ENCODE measurements around the gene HADH.
"Not testable (repeated sequence)": the region's sequence is repeated elsewhere in the genome, so short reads cannot be mapped to it uniquely, and the experiment has no call there.

The HADH gene

GRCh38 chr4:107996949-107997788 is 7.5 kb downstream of the HADH start:
- DNase-seq, result no peak

DNA sequence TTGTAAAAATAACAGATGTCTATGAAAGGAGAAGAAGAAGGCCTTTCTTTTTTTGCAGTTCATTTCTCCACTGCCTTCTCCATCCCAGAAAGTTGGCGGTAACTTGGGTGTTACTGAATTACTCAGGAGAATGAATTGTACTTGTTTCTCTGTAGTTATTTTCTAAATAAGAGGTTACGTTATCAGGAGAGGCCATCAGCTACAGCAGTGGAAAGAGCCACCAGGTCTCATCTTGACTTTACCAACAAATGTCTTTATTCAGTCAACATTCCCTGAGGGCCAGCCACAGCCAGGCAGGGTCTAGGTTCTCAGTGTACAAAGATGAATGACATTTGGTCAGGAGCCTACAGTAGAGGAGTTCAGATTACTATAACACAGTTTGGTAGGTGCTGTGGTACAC is 8.1 kb downstream of the HADH start:
- no peak for DNase-seq

- DNase-seq, result no peak
Observed at GRCh38 chr4:107999932-108000539, 10.3 kb downstream of the HADH start.

DNA sequence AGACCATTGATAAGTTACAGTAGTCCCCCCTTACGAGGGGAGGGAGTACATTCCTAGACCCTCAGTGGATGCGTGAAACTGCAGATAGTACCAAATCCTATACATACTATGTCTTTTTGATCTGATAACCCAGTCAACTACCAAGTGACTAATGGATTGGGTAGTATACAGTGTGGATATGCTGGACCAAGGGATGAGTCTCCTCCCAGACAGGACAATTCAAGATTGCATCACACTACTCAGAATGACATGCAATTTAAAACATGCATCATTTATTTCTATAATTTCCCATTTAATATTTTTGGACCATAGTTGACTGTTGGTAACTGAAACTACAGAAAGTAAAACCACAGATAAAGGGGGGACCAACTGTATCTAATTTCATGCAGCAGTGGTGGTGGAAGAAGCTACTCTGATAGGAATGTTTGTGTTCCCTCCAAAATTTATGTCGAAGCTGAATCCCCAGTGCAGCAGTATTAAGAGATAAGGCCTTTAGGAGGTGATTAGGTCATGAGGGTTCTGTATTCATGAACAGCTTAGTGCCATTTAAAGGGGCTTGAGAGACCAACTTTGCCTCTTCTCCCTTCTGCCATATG is 11.9 kb downstream of the HADH start:
- DNase-seq, result no peak

- no peak for DNase-seq
Observed at GRCh38 chr4:108003982-108004515, 14.4 kb downstream of the HADH start.

DNA sequence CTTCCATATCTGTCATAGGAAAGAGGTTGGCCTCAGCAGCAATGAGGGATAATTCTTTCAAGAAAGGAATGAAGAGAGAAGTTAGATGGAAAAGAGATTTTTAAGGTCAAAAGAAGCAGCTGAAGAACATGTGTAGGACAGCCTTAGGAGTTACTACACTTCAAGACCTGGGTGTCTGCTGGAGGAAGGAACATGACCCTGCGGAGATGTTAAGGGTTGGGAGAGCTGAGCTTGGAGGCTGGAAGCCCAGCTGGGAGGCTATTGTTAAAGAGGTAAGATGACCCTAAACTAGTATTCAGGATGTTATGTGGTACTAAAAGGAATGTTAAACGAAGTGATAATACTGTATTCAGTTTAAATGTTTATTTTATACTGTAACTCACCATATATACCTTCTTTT is 15.0 kb downstream of the HADH start:
- no peak for DNase-seq

DNA sequence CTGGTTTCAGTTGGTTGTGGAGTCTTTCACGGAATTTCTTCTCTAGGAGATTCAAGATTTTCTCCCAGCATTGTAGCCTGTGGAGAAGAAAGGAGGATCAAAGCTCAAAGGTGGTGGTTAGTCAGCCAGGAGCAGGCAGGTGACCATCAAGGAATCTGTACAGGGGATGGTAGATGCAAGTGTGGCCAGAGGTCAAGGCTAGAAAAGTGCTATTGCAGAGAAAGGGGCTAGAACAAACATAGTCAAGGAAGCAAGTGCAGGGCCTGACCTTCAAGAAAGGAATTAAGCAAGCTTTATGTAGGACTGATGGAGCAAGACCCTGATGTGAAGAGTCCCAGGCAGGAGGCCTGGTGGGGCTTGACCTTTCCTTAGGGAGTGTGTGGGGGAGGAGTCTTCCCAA is 16.1 kb downstream of the HADH start:
- no peak for DNase-seq

DNA sequence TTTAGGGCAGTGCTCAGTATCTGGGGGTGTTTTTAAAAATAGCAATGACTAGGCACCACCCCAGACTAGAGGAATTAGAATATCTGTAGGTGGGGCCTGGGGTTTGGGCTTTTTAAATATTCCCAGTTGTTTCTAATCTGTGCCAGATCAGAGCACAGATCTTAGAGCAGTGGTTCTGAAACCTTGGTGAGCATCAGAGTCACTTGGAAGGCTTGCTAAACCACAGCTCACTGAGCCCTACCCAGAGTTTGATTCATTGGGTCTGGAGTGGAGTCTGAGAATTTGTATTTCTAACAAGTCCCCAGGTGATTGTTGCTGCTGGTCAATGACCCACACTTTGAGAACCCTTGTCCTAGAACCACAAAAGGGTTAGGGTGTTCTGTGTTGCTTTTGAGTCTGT is 16.7 kb downstream of the HADH start:
- DNase-seq, result no peak

DNA sequence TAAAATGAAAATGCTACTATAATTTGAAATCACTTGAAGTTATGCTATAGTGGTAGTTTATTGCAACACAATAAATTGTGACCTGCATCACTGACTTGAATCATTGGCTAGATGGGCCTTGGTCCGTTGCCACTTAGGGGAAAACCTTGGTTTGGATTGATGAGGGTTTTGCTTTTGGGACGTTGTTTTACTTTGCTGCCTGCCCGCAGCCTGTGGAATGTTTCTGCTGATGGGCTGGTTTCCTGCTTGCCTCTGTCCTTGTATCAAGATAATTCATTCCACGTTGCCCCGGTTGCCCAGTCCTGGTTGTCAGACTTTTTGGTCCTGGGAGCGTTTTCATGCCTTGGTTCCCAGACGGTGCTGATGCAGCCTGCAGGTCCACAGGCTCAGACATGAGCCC is 18.3 kb downstream of the HADH start:
- DNase-seq, result no peak

DNA sequence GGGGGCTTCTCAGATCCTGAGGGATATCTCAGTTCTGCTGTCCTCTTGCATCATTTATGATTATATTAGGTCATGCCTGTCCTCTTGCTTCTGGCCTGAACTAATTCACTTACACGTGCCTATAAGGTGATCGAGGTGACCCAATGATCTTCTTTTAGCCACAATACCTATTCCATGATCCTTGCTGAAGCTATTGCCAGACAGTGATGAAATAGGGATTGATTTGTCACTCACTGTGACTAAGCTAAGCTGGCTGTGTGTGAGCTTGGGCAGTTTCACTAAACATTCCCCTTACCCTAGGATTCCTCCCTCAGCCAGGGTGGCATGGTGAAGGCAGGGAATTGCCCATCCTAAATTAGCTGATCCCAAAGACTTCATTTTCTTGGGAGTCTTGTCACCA is 19.0 kb downstream of the HADH start:
- no peak for DNase-seq

DNA sequence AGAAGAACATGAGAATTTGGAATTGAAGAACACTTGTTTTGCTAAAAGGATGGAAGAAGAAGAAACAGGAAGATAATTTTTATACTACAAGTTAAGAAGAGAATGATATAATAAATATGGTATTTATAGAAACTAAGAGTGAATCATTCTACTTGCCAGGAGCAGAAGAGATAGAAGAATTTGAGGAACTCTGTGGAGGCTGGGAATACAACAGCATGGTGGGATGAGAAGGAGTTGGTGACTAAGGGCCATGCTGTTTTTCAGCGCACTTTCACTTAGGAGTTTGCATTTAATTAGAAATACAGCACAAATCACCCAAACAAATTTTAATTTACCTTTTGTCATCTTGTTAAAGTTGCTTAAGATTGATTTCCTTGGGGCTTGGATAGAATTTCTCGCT is 20.5 kb downstream of the HADH start:
- no peak for DNase-seq

DNA sequence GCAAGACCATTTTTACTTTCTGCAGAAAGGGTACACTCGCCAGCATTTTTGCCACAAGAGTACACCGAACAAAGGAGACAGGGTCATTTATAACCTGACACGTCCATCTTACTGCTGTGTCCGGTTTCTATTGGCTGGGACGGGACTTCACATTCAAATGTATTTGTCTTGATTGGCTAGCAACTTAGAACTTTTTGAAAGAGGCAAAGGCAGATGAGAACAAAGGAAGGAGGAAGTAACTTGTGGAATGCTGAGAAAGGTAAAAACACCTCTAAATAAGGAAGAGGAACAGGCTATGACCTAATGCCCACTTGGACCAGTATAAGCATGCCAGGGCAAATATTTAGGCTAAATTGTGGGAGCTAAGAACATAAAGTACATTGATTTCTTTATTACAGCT is 22.7 kb downstream of the HADH start:
- not testable (repeated sequence) for DNase-seq

GRCh38 chr4:108013327-108013726 is 23.6 kb downstream of the HADH start:
- no peak for DNase-seq

- no peak for DNase-seq
Observed at GRCh38 chr4:108013955-108014354, 24.3 kb downstream of the HADH start.

GRCh38 chr4:108018040-108018883 is 28.6 kb downstream of the HADH start:
- peak; percentile 82 for DNase-seq

DNA sequence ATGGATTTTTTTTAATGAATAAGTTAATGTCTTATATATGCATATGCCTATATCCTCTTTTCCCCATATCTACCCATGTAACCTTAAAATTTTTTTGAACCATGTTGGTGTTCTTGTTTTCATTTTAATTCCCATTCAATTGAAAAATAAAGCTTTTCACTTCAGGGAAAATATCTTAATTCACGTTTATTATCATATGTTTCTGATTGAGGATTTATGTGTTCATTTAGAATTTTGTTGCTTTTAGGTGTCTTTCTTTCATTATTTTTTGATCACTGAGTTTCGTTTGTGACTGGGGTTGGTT is 29.1 kb downstream of the HADH start:
- DNase-seq, result no peak

GRCh38 chr4:108024085-108024877 is 34.6 kb downstream of the HADH start:
- no peak for DNase-seq

GRCh38 chr4:108024878-108025165 is 35.1 kb downstream of the HADH start:
- DNase-seq, result no peak

DNA sequence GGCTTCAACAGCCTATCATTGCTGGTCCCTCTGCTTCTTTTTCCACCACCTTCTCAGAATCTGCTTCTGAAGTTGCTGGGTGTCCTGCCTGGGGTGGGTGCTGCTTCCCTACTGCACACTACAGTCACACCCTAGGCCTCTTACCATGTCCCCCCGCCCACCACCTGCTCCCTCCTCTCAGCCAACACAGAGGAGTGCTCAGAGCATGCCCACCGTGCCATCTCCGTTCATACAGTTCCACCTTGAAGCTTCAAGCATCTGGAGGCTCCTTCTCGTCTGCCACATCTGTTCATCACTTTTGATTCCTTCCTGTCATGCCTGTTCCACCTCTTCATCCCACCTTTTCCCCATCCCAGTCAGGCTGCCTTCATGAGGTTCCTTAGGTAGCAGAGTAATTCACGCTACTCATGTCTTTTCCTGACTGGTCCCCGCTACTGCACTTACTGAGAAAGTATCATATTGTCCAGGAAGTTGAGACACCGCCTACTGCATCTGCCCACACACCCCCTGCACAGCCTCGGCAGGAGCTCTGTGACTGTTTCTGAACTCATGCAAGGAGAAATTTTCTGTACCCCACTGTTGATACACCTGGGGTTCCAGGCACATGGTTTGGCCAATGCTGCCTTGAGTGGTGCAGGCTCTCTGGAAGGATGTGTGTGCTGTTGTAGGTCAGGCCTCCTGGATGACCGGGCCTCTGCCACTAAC is 39.5 kb downstream of the HADH start:
- peak; percentile 3 for DNase-seq

DNA sequence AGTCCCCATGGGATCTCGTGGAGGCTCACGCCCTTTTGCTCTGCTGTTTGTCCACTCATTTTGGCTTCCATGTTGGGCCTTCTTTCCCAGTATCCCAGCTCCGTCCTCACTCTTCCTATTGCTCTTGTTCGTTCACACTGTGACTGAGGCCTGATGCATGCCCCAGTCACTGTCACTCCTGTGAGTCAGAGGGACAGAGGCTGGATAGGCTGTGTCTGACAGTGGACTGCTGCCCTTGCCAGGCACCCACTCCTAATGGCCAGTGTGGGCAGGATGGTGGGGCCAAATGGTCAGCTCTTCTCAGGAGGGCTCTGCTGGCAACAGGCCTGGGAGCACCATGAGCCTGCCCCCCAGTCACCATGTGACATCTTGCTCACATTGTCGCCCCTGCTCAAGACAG is 40.0 kb downstream of the HADH start:
- no peak for DNase-seq

- DNase-seq, result peak; percentile 53
Observed at GRCh38 chr4:108030332-108030731, 40.6 kb downstream of the HADH start.

Measured in effector CD8-positive, alpha-beta T cell (primary cell).